H54 (cell line): ENCODE results near the gene PSMA7.

ENCODE experiments used
- DNase-seq: peaks from one replicate; pipeline ENCODE4 v3.0.0; 2011; ENCODE audit warnings: low spot score, mixed read lengths; ENCODE audit not compliant: insufficient read length
- FAIRE-seq: peaks from 3 replicates; lab custom pipeline; 2011; peaks lifted over from hg19 to GRCh38; lab: Jason Lieb, UNC
- POLR2A ChIP-seq: IDR thresholded peaks from 2 replicates; pipeline ENCODE4 v1.6.1; 2011; ENCODE audit warnings: low read depth, mild to moderate bottlenecking, low read length

Gene PSMA7

GRCh38 chr20:62143081-62143956 is at the start of gene PSMA7, which contains the start of gene SS18L1:
PSMA7 (minus strand) TSS chr20:62143394; CDS start chr20:62143303, 91 bp downstream.
SS18L1 (plus strand) TSS chr20:62143769; CDS start chr20:62143821, 52 bp downstream.
- DNase-seq (peak; percentile 86), FAIRE-seq (no peak)
- peak; percentile 97 for TF ChIP-seq POLR2A

GRCh38 chr20:62192635-62193034 is 49.4 kb upstream of the PSMA7 start:
- FAIRE-seq, result no peak
- no peak for TF ChIP-seq POLR2A
- no peak for DNase-seq

GRCh38 chr20:62191781-62192559 is 48.8 kb upstream of the PSMA7 start:
- FAIRE-seq, result no peak
- TF ChIP-seq POLR2A, result no peak
- DNase-seq, result no peak

GRCh38 chr20:62190639-62191411 is 47.6 kb upstream of the PSMA7 start:
- no peak for DNase-seq
- TF ChIP-seq POLR2A, result no peak
- no peak for FAIRE-seq

GRCh38 chr20:62186887-62187866 is 44.0 kb upstream of the PSMA7 start:
- FAIRE-seq, result no peak
- DNase-seq, result no peak
- no peak for TF ChIP-seq POLR2A

GRCh38 chr20:62186096-62186426 is 42.9 kb upstream of the PSMA7 start:
- no peak for TF ChIP-seq POLR2A
- FAIRE-seq, result no peak
- DNase-seq, result no peak

GRCh38 chr20:62183426-62184142 is 40.4 kb upstream of the PSMA7 start:
- FAIRE-seq, result no peak
- DNase-seq, result no peak
- no peak for TF ChIP-seq POLR2A

- FAIRE-seq (no peak), DNase-seq (peak; percentile 97)
- TF ChIP-seq POLR2A, result peak; percentile 99
Measured at GRCh38 chr20:62182469-62183425, 39.6 kb upstream of the PSMA7 start, which contains the start of gene MTG2. MTG2 (plus strand) TSS chr20:62183028; CDS start chr20:62193421, 10,393 bp downstream.

GRCh38 chr20:62181808-62182207 is 38.6 kb upstream of the PSMA7 start:
- FAIRE-seq, result no peak
- no peak for DNase-seq
- no peak for TF ChIP-seq POLR2A

GRCh38 chr20:62179162-62179504 is 35.9 kb upstream of the PSMA7 start:
- FAIRE-seq (no peak), DNase-seq (no peak)
- TF ChIP-seq POLR2A, result no peak
